Heart right ventricle (tissue), 16 donors: ENCODE measurements around the gene ZDHHC24. TPM values are rescaled to one million over a fixed set of nuclear protein-coding genes. Genes with fewer than 3 reads are reported as not detected.

Experiments used
- ATAC-seq, 8 donors: fragments of 200-7000 bp; cut with Tn5 transposase; one replicate each; pipeline ENCODE4 v1.9.1; 2020; ENCODE audit warnings: mild to moderate bottlenecking in 8 of 8, moderate library complexity in 8 of 8, moderate number of reproducible peaks in 1 of 8
- DNase-seq, 2 donors: peaks; one replicate each; pipeline ENCODE4 v3.0.0-alpha.2; 2020
- H3K27ac ChIP-seq, 10 donors: fragments of 200-600 bp; sonication (generic) in 2 of 10; one replicate each; pipeline versions ENCODE4 v1.5.0 to v1.8.0; 2020 to 2022; ENCODE audit warnings: mild to moderate bottlenecking in 3 of 10
- H3K27me3 ChIP-seq, 7 donors: fragments of 200-600 bp; one replicate each; pipeline ENCODE4 v1.8.0; 2021 to 2022; ENCODE audit warnings: mild to moderate bottlenecking in 2 of 7
- H3K36me3 ChIP-seq, 9 donors: fragments of 200-600 bp; sonication (generic) in 1 of 9; one replicate each; pipeline versions ENCODE4 v1.5.0 to v1.8.0; 2020 to 2022; ENCODE audit warnings: mild to moderate bottlenecking in 2 of 9
- H3K4me1 ChIP-seq, 9 donors: fragments of 200-600 bp; sonication (generic) in 1 of 9; one replicate each; pipeline versions ENCODE4 v1.5.0 to v1.8.0; 2020 to 2022; ENCODE audit warnings: mild to moderate bottlenecking in 4 of 9
- H3K4me3 ChIP-seq, 10 donors: fragments of 200-600 bp; sonication (generic) in 2 of 10; one replicate each; pipeline versions ENCODE4 v1.5.0 to v1.8.0; 2020 to 2022; ENCODE audit warnings: mild to moderate bottlenecking in 7 of 10, moderate library complexity in 2 of 10
- H3K9me3 ChIP-seq, 11 donors: fragments of 200-600 bp in 10 of 11; sonication (generic) in 2 of 11; one replicate each; pipeline versions ENCODE4 v1.5.0 to v1.8.0; 2013 to 2022; ENCODE audit warnings: mild to moderate bottlenecking in 2 of 11, control low read depth in 1 of 11, moderate library complexity in 1 of 11
- CTCF ChIP-seq, 9 donors: fragments of 200-600 bp; sonication (generic) in 2 of 9; IDR thresholded peaks; one replicate each; pipeline versions ENCODE4 v1.5.0 to v1.8.0; 2021 to 2022; ENCODE audit warnings: antibody characterized with exemption in 9 of 9, mild to moderate bottlenecking in 5 of 9, moderate library complexity in 1 of 9
- WGBS, 2 donors: extraction: QIAGEN DNeasy Blood & Tissue Kit; methylation state at CpG; one replicate each; pipeline ENCODE4 v1.1.7; 2013; ENCODE audit warnings: inconsistent platforms in 1 of 2; 5-methylcytosine and 5-hydroxymethylcytosine counted together
- intact Hi-C, 10 donors: fragments of 100-400 bp; cut with DNase I; formaldehyde crosslinking; loops; one replicate each; pipeline versions ENCODE4 v1.11.1 to v1.14.2; 2022
- polyA plus RNA-seq, 2 donors: library from polyadenylated mRNA; stranded (reverse); fragments of 200-250 nt; gene quantifications; one replicate each; pipeline ENCODE4 v1.2.3, GENCODE V29; 2013
- total RNA-seq, 10 donors: library from RNA; stranded (reverse); fragmentation: NEBNext Ultra II Directional in 3 of 10; extraction: Animal tissue kit (Norgen Biotek cat#: 25700) in 3 of 10; gene quantifications; one replicate each; pipeline versions ENCODE4 v1.2.1 to v1.2.4, GENCODE V29; 2021 to 2023
- donor health status: Arrhythmogenic right ventricular cardiomyopathy.
- donor health status: ischemic (EF 13 %, LVEDD 7.1; RV severe dilation, severe dysfunction).
- donor health status: healthy with polysubstance abuse.
- donor health status: DM: no; HTN: yes; CAD: no.
- donor health status: DM: no; HTN: no; CAD: no.
- donor health status: ischemic (EF 25% LVEDD 6.9; RV normal size, moderate dysfunction).
- donor health status: ischemic (EF 25% LVEDD 5.7; RV mildly dilated, moderate dysfunction).
- donor health status: healthy.
- donor health status: DM: yes; HTN: yes; CAD: no.
- donor health status: Ischemic cardiomyopathy.
- donor health status: ischemic (EF 35%, LVEDD 5.7; RV mildly dilated, moderate dysfunction).
- donor health status: nonischemic (EF 11% LVEDD 7.7; RV severe dilation, severe dysfunction).
- donor health status: DM: yes; HTN: yes; CAD: no.
- donor health status: PGD.
- donor health status: ischemic (EF 29% LVEDD 5.4; RV normal size, mild dysfunction).
- donor health status: nonischemic (EF 23%, LVEDD 6.1; RV moderate dilation, normal function).

ZDHHC24 gene
- total and polyA plus RNA-seq, 12 donors, result 4.6 to 8.4 (median 5.8) TPM

- intact Hi-C loops, result loop anchor here in 1 of 10 donors (10.0 kb wide), 1 partner anchor 905 kb away; the partner anchor contains the start of gene CORO1B
- 90 to 97% methylated on average over 10 of the region's 10 CpGs for WGBS, 2 donors
- Histone ChIP-seq H3K9me3 (no peaks in the 10 kb centered on the region), H3K36me3 (peaks cover 0 to 79% (median 6%) of the 10 kb centered on the region in 9 donors), H3K4me3 (no peak overlapping the region), H3K27ac (no peak overlapping the region), H3K4me1 (peaks cover 3 to 29% (median 16%) of the 10 kb centered on the region in 9 donors), H3K27me3 (no peaks in the 10 kb centered on the region)
- TF ChIP-seq CTCF (IDR thresholded peaks at IDR 0.05), result no peak
- no peak for ATAC-seq
- DNase-seq, result no peak
Measured at GRCh38 chr11:66539870-66540213, 6.0 kb downstream of the ZDHHC24 start.

- ATAC-seq, result peak in 2 of 8 donors; percentile 15 to 32
Measured at GRCh38 chr11:66539170-66539869, 6.5 kb downstream of the ZDHHC24 start.

GRCh38 chr11:66532784-66533183 is 13.1 kb downstream of the ZDHHC24 start:
- Histone ChIP-seq H3K27me3 (no peaks in the 10 kb centered on the region), H3K27ac (no peak overlapping the region), H3K36me3 (peaks cover 0 to 77% (median 0%) of the 10 kb centered on the region in 9 donors), H3K9me3 (no peaks in the 10 kb centered on the region), H3K4me3 (no peak overlapping the region), H3K4me1 (no peaks in the 10 kb centered on the region)
- intact Hi-C loops, result no loop called here
- ATAC-seq (no peak), DNase-seq (no peak)
- no peak for TF ChIP-seq CTCF (IDR thresholded peaks at IDR 0.05)
- 76 to 77% methylated on average over 6 of the region's 6 CpGs for WGBS, 2 donors

More at GRCh38 chr11:66539170-66539869, 6.5 kb downstream of the ZDHHC24 start:
- no peak for DNase-seq
- intact Hi-C loops, result no loop called here
- Histone ChIP-seq H3K4me1 (peaks cover 3 to 23% (median 10%) of the 10 kb centered on the region in 9 donors), H3K27ac (no peak overlapping the region), H3K27me3 (no peaks in the 10 kb centered on the region), H3K36me3 (peaks cover 0 to 84% (median 6%) of the 10 kb centered on the region in 9 donors), H3K4me3 (no peak overlapping the region), H3K9me3 (no peaks in the 10 kb centered on the region)
- TF ChIP-seq CTCF (IDR thresholded peaks at IDR 0.05), result no peak
- WGBS, 2 donors, result 86 to 88% methylated on average over 16 of the region's 16 CpGs

GRCh38 chr11:66531841-66532240 is 14.0 kb downstream of the ZDHHC24 start:
- Histone ChIP-seq H3K4me1 (no peaks in the 10 kb centered on the region), H3K36me3 (peaks cover 0 to 81% (median 0%) of the 10 kb centered on the region in 9 donors), H3K27ac (no peak overlapping the region), H3K4me3 (no peak overlapping the region), H3K9me3 (no peaks in the 10 kb centered on the region), H3K27me3 (no peaks in the 10 kb centered on the region)
- WGBS, 2 donors, result 91 to 93% methylated on average over 11 of the region's 11 CpGs
- DNase-seq (no peak), ATAC-seq (peak in 2 of 8 donors; percentile 18)
- intact Hi-C loops, result no loop called here
- TF ChIP-seq CTCF (IDR thresholded peaks at IDR 0.05), result no peak
